ENCODE measurements around the gene EMD.

- TF ChIP-seq, protein P1, sequence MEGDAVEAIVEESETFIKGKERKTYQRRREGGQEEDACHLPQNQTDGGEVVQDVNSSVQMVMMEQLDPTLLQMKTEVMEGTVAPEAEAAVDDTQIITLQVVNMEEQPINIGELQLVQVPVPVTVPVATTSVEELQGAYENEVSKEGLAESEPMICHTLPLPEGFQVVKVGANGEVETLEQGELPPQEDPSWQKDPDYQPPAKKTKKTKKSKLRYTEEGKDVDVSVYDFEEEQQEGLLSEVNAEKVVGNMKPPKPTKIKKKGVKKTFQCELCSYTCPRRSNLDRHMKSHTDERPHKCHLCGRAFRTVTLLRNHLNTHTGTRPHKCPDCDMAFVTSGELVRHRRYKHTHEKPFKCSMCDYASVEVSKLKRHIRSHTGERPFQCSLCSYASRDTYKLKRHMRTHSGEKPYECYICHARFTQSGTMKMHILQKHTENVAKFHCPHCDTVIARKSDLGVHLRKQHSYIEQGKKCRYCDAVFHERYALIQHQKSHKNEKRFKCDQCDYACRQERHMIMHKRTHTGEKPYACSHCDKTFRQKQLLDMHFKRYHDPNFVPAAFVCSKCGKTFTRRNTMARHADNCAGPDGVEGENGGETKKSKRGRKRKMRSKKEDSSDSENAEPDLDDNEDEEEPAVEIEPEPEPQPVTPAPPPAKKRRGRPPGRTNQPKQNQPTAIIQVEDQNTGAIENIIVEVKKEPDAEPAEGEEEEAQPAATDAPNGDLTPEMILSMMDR (IDR thresholded peaks at IDR 0.05; ENCODE audit: low read depth, low read length, poor library complexity, severe bottlenecking): no peak
- TF ChIP-seq EZH2phosphoT487 (IDR thresholded peaks at IDR 0.05; ENCODE audit: borderline replicate concordance, low read length): no peak
Observed at GRCh38 chrX:154370300-154371016, 8.6 kb upstream of the EMD start.
